Ammon's horn (tissue), 1 donor: ENCODE data around the gene CCL18.
"Not testable (repeated sequence)": the region's sequence is repeated elsewhere in the genome, so short reads cannot be mapped to it uniquely, and the experiment has no call there.

ENCODE experiments used
- DNase-seq: peaks from one replicate; pipeline ENCODE4 v3.0.0-alpha.2; 2016; ENCODE audit warnings: low spot score

Gene CCL18

GRCh38 chr17:36104246-36104645 is 40.2 kb downstream of the CCL18 start:
- not testable (repeated sequence) for DNase-seq

DNA sequence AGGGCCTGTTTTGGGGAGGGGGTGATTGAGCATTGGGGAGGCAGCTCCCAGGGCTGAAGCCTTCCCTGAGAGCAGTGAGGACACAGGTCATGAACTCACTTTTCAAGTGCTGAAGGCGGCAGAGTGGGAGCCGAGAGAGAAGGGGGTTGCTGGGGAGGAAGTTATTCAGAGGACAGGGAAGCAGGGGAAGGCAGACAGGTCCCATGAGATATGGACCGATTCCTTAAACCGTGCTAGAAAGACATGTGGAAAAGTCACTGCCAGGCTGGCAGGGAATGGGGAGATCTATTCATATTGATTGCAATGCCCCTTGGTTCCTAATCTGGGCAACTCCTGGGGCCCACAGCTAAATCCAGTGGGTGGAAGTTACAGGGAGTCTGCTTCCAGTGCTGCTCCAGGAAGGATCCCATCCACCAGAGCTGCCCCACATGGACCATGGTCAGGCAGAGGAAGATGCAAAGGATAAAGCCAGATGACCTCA is 40.7 kb downstream of the CCL18 start:
- no peak for DNase-seq

DNA sequence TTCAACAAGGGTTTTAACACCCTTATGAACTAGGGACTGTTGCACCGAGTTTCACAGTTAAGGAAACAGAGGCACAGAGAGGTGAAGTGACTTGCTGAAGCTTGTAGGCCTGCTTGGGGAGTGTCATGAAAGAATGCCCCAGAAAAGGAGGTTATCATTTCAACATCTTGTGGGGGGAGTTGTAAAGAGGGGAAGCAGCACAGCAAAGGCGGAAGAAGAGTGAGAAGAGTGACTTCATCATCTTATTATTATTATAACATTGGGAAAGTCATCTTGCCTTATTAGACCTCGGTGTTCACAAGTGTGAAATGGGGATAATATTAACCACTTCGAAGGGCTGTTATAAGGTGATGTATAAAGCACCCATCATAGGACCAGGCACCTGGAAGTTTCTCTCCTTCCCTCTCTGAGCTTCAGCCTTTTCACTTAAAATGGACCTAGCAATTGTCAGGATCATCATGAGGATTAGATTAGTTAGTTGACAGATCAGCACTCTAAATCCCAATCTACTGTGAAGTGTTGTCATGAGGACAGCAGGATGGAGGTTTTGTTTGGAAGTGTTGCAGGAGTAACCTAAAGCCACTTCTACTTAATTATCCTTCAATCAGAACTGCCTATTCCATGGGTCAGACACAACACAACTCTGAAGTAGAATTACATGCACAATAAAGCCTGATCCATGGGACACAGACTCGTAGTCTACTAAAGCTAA is 41.9 kb downstream of the CCL18 start:
- no peak for DNase-seq

DNA sequence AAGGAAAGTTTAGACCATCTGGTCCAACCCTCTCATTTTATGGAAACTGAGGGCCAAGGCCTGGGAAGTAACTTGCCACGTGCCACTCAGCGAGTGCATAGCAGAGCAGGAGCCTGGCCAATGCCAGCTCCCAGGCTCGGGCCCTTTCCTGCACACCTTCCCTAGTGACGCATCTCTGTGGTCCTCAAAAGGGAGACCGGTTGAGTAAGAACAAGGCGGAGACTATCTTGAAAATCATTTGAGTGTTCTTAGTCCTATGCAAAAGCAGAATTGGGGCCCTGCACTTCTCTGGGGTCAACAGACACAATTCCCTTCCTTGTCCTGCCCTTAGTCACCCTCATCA is 42.4 kb downstream of the CCL18 start:
- DNase-seq = no peak

- DNase-seq = no peak
Observed at GRCh38 chr17:36107660-36108059, 43.6 kb downstream of the CCL18 start.

- DNase-seq = not testable (repeated sequence)
Observed at GRCh38 chr17:36108265-36108664, 44.2 kb downstream of the CCL18 start.

DNA sequence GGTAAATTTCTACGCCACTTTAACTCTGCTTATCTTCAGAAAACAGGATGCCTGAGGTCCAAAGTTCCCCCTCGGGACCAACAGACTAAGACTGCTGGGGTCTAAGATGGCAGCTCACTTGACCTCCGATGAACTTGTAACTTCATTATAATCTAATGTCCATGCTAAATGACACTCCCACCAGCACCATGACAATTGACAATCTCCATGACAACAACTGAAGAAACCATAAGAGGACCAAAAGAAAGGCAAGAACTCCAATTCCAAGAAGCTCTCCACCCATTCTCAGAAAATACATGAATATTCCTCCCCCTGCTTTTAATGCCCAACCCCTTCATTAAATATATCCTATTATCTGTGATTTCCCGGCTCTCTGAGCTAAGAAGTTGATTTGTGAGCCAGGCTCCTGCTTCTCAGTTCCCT is 47.0 kb downstream of the CCL18 start:
- no peak for DNase-seq

GRCh38 chr17:36112572-36112971 is 48.5 kb downstream of the CCL18 start:
- DNase-seq = no peak

DNA sequence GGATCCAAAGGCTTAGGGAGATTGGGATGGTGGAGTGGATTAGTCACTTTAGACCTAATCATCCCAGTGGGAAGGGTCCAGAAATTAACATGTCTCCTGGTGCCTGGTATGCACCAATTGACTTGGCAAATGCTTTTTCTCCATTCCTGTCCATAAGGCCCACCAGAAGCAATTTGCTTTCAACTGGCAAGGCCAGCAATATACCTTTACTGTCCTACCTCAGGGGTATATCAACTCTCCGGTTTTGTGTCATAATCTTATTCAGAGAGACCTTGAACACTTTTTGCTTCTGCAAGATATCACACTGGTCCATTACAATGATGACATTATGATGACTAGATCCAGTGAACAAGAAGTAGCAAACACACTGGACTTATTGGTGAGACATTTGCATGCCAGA is 49.1 kb downstream of the CCL18 start:
- not testable (repeated sequence) for DNase-seq

GRCh38 chr17:36114971-36115648 is 51.0 kb downstream of the CCL18 start:
- not testable (repeated sequence) for DNase-seq

DNA sequence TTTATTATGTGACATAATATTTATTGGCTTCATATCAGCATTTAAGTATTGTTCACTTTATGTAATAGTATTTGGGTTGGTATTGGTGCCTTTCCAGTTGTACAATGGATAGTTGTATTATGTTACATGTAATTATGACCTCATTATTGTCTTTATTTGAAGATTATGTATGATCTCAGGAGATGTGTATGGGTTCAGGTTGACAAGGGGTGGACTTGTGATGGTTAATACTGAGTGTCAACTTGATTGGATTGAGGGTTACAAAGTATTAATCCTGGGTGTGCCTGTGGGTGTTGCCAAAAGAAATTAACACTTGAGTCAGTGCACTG is 51.5 kb downstream of the CCL18 start:
- DNase-seq = not testable (repeated sequence)

DNA sequence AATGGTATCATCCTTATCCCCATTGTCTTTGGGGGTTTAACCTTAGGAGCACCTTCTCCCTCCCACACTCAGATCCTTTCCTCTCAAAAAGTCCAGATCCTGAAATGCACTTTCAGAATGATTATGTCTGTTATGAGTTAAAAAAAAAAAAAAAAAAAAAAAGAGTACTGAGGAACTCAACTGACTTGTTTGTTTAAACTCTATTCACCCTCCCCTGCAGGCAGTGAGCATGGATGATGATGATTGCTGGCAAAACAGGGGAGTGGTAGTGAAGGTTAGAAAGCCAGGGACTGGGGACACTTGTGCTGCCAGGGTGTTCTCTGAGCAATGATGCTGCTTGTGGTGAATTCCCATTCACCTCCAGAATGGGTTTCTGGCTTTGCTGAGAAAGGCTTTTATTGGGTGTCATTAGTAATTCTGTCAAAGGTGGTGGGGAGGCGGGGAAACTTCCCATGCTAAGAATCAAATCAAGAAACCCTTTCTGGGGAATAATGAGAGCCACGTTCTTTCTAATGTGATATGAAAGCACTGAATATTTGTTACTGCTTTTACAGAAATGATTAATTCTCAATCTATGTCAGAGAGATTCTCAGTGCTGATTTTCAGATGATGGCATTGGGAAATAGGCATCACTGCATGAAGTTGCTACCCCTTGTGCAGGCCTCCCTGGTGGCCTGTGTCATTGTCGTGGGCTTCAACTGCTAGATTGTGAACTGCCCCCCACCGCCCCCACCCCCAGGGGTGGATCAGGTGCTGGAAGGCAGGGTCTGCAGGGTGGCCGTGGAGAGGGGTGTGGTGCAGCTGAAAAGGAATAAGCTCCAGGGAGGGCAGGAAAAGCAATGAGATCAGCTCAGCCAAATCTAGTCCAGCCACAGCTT is 53.7 kb downstream of the CCL18 start:
- no peak for DNase-seq

DNA sequence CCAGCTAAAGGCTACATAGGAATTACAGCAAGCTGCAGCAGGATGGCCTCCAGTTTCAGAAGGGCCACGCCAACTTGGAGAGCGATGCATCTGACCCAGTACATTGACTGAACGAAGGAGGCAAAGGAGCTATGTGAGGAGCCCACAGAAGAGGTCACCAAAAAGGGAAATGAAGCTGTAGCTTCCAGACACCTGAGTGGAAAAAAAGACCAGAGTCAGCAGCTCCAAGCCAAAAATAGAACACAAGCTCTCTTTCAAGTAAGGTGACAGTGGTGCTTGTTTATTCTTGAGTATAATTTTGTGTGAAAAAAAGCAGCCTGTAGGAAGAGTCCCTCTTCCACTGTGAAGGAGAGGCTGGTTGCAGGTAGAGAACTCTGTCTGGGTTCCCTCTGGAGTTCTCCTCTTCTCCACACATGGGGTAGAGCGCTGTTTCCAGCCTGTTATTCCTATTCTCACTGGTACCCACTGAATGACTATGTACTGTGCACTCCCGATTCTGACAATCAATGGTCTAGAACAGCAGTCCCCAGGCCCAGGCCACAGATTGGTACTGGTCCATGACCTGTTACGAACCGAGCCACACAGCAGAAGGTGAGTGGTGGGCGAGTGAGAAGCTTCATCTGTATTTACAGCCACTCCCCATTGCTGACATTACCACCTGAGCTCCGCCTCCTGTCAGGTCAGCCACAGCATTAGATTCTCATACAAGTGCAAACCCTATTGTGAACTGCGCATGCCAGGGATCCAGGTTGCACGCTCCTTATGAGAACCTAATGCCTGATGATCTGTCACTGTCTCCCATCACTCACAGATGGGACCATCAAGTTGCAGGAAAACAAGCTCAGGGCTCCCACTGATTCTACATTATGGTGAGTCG is 54.6 kb downstream of the CCL18 start:
- no peak for DNase-seq

- DNase-seq = no peak
Observed at GRCh38 chr17:36120221-36120620, 56.1 kb downstream of the CCL18 start.

DNA sequence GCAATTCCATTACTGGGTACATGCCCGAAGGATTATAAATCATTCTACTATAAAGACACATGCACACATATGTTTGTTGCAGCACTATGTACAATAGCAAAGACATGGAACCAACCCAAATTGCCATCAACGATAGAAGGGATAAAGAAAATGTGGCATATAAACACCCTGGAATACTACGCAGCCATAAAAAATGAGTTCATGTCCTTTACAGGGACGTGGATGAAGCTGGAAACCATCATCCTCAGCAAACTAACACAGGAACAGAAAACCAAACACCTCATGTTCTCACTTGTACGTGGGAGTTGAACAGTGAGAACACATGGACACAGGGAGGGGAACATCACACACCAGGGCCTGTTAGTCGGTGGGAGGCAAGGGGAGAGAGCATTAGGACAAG is 57.0 kb downstream of the CCL18 start:
- DNase-seq = not testable (repeated sequence)
